Fibroblast of mammary gland (primary cell): ENCODE data around the gene PACRG.

Experiments used
- DNase-seq: peaks from one replicate; pipeline ENCODE4 v3.0.0-alpha.2; 2010; ENCODE audit warnings: low read depth
- H3K4me3 ChIP-seq: 2 replicates; pipeline ENCODE4 v1.5.1; 2011; ENCODE audit warnings: low read depth, mild to moderate bottlenecking, low read length, moderate library complexity; ENCODE audit not compliant: control insufficient read depth
- CTCF ChIP-seq: conservative IDR thresholded peaks from 2 replicates; pipeline ENCODE4 v1.5.1; 2011; ENCODE audit warnings: low read depth, low read length, inconsistent platforms; ENCODE audit not compliant: control insufficient read depth, insufficient read depth

Gene PACRG

GRCh38 chr6:163331245-163331644 is 603.5 kb downstream of the PACRG start:
- no peak for TF ChIP-seq CTCF
- H3K4me3 ChIP-seq, result no peak overlapping the region
- no peak for DNase-seq

DNA sequence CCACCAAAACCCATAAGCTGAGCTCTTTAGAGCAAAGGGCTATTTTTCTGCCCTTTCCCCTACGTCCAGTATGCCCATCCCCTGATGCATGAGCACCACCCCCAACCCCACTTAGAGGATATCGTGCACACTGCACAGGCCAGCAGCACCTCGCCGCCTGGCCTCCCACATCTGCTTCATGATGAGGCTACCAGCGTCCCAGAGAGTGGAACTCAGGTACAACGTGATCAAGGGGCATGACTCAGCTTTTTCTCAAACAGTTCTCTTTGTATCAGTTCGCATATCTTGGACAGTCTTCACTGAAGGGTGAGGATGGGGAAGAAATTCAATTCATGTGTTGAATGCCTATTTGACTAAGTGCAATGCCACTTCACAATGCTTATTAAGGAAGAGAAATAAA is 604.8 kb downstream of the PACRG start:
- no peak for TF ChIP-seq CTCF
- no peak overlapping the region for H3K4me3 ChIP-seq
- no peak for DNase-seq

DNA sequence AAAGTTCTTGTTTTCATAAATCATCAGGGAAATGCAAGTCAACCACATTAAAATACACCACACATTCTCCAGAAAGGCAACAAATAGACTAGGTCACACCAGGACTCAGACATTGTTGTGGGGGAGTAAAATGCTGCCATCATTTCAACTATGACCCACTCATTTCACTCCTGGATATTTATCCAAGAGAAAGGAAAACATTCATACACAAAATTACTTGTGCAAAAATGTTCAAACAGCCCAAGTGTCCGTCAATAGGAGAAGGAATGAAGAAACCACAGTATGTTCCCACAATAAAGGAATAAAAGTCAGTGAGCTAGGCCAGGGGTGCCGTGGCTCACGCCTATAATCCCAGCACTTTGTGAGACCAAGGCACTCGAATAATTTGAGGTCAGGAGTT is 605.3 kb downstream of the PACRG start:
- no peak overlapping the region for H3K4me3 ChIP-seq
- TF ChIP-seq CTCF, result no peak
- DNase-seq, result no peak

DNA sequence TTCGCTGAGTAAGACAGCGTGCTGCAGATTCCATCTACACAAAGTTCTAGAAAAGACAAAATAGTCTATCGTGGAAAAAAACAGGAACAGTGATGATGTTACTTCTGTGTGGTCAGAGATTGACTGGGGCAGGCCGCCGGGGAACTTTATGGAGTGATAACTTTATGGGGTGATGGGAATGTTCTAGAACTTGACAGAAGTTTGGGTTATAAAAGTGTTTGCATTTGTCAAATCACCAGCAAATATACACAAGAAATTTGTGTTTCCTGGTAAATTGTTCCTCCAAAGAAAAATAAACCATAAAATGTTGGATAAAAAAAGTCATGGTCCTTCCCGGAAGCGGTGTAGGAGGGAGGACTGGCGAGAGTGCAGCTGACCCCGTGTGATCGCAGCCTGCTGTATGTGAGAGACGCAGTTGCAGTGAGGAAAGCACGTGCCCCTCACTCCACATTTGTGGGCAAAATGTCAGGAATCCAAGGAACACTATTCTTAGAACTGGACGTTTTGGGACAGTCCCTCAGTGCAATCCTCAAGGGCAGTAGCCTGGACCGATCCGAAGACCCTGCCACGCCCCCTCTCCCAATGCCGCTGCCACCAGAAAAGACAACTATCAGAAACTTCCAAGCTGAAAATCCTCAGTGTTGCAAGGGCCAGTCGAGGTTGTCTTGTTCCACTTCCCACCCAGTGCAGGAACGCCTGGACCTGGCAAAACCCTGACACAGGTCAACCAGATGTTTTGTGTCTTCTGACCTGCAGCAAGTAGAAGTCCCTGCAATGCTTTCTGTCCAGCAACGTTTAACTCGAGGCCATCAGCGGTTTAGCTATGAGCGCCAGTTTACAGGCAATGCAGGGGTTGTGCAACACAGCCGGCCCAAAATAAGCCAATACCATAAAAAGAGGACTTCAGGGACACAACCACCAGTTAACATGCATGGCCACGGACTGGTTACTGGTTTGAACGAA is 606.2 kb downstream of the PACRG start:
- no peak for TF ChIP-seq CTCF
- no peak overlapping the region for H3K4me3 ChIP-seq

DNA sequence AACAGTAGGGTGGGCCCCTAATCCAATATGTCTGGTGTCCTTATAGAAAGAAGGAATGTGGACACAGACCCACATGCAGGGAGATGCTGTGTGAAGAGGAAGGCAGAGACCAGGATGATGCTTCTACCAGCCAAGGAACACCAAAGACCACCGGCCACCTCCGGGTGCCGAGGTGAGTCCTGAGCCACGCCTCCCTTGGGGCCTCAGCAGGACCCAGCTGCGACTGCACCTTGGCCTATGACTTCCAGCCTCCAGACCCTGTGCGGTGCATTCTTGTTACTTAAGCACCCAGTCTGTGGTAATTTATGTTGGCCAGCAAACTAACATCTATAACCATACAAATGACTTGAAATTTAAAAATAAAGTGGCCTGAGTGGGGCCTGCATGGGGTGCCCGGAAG is 607.3 kb downstream of the PACRG start:
- no peak for DNase-seq
- TF ChIP-seq CTCF, result no peak
- no peak overlapping the region for H3K4me3 ChIP-seq

More for the DNA sequence above, 606.2 kb downstream of the PACRG start:
- DNase-seq, result no peak

DNA sequence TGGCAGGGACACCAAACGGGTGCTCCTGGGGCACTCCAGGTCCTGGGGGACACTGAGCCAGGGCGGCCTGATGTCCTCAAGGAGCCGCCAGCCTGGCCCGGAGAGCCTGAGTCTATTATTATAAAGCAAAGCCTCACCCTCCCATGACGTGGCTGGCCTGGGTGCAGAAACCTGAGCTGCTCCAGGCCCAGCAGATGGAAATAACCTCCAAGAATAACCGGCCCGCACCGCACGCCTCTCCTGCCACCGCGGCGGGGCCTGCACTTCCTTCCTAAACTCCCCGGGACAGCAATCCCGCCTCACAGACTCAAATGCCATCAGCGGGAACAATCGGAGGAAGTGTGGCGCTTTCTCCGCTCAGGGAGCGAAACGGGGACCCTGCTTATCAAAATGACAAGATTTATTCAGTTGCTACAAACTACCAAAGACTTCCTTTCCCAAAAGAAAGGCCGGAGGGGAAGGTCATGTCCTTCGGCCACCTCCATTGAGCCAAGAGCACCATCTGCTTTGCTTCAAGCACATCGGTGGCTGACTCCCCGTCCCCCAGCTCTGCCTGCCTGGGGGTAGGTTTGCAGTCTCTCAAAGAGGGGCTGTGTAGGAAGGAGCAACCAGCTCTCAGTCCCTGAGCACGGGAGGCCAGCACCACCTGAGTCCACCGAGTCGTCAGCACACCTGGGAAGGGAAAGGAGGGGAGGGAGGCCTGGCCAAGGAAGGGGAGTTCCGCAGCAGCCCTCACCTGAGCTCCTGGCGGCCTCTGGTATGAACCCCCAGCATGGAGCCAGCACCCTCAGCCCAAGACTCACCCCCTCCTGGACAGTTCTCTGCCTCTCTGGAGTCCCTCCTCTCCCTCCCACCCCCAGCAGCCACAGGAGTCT is 608.1 kb downstream of the PACRG start:
- no peak for DNase-seq
- H3K4me3 ChIP-seq, result no peak overlapping the region
- no peak for TF ChIP-seq CTCF
